Muscle layer of colon (tissue), 2 donors: ENCODE results near the gene WARS2.

Experiments
- H3K27ac ChIP-seq: one replicate; pipeline ENCODE4 v1.7.0; 2013; ENCODE audit warnings: low read depth, mild to moderate bottlenecking, low read length, moderate library complexity
- H3K27me3 ChIP-seq, 2 donors: one replicate each; pipeline ENCODE4 v1.7.0; 2013; ENCODE audit warnings: low read length in 2 of 2, mild to moderate bottlenecking in 2 of 2; ENCODE audit not compliant: insufficient read depth in 2 of 2, control insufficient read depth in 1 of 2
- H3K36me3 ChIP-seq: one replicate; pipeline ENCODE4 v1.7.0; 2013; ENCODE audit warnings: mild to moderate bottlenecking, low read length; ENCODE audit not compliant: insufficient read depth
- H3K4me1 ChIP-seq: one replicate; pipeline ENCODE4 v1.7.0; 2013; ENCODE audit warnings: mild to moderate bottlenecking, low read length; ENCODE audit not compliant: insufficient read depth
- H3K4me3 ChIP-seq, 2 donors: one replicate each; pipeline ENCODE4 v1.7.0; 2013; ENCODE audit warnings: low read length in 2 of 2, low read depth in 1 of 2, mild to moderate bottlenecking in 1 of 2, moderate library complexity in 1 of 2
- H3K9ac ChIP-seq: one replicate; pipeline ENCODE4 v1.7.0; 2013; ENCODE audit warnings: low read length
- H3K9me3 ChIP-seq: one replicate; pipeline ENCODE4 v1.7.0; 2013; ENCODE audit warnings: mild to moderate bottlenecking, low read length
- donor health status: abdominal sarcoma.
- donor health status: Adenocarcinoma of cecum.

WARS2 gene

DNA sequence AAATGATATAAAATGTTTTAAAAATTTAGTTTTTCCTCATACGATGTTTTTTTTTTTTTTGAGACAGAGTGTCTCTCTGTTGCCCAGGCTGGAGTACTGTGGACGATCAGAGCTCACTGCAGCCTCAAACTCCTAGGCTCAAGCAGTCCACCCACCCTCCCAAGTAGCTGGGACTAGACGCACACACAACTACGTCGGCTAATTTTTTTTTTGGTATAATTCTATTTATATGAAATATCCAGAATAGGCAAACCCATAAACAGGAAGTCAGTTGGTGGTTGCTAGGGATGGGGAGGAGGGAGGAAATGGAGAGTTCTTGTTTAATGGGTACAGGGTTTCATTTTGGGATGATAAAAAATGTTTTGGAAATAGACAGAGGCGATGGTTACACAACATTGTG lies 56.5 kb downstream of the WARS2 start:
- no peaks in the 10 kb centered on the region for H3K9me3 ChIP-seq
- no peaks in the 10 kb centered on the region for H3K36me3 ChIP-seq
- peaks cover 6% of the 10 kb centered on the region for H3K4me1 ChIP-seq
- H3K27me3 ChIP-seq, result no peaks in the 10 kb centered on the region
- H3K4me3 ChIP-seq, result no peak overlapping the region
- no peak overlapping the region for H3K9ac ChIP-seq
- no peak overlapping the region for H3K27ac ChIP-seq

DNA sequence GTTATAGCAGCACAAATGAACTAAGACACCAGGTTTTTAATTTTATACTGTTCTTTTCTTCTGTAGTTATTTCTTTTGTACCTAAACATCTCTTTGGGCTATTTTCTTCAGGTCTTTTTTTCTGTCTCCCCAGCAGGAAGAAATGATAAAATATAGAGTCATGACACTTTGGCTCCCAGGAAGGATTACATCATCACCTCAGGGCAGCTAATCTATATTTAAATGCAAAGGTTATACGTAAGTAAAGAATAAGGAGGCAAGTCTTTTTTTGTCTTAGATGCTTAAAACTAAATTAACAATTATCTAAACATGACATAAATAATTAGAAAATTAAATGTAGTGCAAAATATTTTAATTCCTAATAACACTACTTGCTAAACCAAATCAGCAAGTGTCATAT lies 57.0 kb downstream of the WARS2 start:
- Histone ChIP-seq H3K9me3 (no peaks in the 10 kb centered on the region), H3K4me3 (no peak overlapping the region), H3K4me1 (peaks cover 6% of the 10 kb centered on the region), H3K36me3 (no peaks in the 10 kb centered on the region), H3K27ac (no peak overlapping the region), H3K27me3 (no peaks in the 10 kb centered on the region), H3K9ac (no peak overlapping the region)

DNA sequence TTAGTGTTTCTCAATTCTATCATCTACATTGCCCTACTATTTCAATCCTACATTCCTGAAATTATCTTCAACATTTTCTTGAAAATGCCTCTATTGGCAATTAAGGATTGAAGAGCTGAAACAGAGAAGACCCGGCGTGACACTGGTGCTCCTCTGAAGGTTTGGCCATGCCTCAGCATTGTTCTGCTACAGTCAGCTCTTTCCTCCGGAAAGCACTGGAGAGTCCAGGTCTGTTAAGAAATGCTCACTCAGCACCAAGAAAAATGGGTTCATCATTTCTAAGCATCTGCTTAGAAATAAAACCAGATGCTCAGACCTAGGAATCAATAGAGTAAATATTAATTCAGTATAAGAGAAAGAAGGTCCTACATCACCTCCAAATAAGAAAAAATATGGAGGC lies 58.8 kb downstream of the WARS2 start:
- Histone ChIP-seq H3K4me1 (peaks cover 6% of the 10 kb centered on the region), H3K27ac (no peak overlapping the region), H3K36me3 (no peaks in the 10 kb centered on the region)

DNA sequence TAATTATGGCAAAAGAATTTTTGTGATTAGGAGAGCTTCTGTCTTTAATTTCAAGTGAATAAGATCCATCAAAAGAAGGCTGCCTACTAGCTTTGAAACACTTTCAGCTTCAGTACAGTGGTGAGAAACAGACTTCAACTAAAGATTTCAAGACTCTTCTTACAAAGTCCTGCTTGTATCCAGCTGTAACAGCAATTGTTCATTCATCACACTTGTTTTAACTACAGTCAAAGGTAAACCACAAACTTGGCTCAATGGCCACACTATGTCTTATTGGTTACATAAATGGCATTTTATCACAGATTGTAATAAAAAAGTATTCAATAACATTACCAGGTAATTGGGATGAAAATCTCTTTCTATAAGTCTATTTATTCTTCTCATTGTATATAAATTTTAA lies 59.2 kb downstream of the WARS2 start:
- H3K4me3 ChIP-seq, result no peak overlapping the region
- H3K9ac ChIP-seq, result no peak overlapping the region
- no peak overlapping the region for H3K27ac ChIP-seq
- H3K27me3 ChIP-seq, result no peaks in the 10 kb centered on the region
- no peaks in the 10 kb centered on the region for H3K9me3 ChIP-seq
- H3K36me3 ChIP-seq, result no peaks in the 10 kb centered on the region
- peaks cover 6% of the 10 kb centered on the region for H3K4me1 ChIP-seq

More for the DNA sequence above, 58.8 kb downstream of the WARS2 start:
- Histone ChIP-seq H3K9me3 (no peaks in the 10 kb centered on the region), H3K9ac (no peak overlapping the region), H3K4me3 (no peak overlapping the region), H3K27me3 (no peaks in the 10 kb centered on the region)

DNA sequence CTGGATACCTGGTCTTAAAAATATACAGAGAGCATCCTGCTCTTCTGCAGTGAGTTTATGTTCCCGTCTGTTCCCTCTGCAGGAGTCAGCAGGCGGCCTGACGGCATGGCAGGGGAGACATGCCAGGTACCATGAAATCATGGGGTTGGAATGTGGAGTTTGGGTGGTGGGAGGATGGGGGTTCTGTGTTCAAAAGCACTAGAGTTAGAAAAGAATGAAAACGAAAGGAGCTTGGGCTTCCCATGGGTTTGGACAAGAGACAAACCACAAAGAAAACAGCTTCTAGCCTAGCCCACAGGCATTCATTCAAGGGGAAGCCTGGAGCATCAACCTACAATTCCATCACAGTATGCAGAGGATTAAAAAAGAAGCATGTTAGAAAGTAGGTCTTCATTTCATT lies 59.9 kb downstream of the WARS2 start:
- Histone ChIP-seq H3K27me3 (no peaks in the 10 kb centered on the region), H3K9me3 (no peaks in the 10 kb centered on the region), H3K27ac (no peak overlapping the region), H3K4me3 (no peak overlapping the region), H3K4me1 (peaks cover 6% of the 10 kb centered on the region), H3K36me3 (no peaks in the 10 kb centered on the region), H3K9ac (no peak overlapping the region)

DNA sequence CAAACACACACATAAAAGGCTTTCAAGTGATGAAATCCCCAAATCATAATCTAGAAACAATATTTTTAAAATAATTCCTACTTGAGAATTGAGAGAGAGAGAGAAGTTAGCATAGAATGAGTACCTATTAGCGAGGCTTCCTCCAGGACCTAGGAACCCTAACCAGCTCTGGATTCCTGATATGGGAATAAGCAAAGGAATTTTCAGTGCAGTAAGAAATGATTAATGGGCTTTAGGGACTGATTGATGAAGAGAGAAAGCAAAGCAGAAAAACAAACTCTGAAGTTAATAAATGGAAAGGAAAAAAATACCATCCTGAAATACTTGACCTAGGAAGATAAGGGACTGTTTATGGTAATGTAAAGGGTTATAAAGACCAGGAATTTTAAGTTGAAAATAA lies 60.6 kb downstream of the WARS2 start:
- no peak overlapping the region for H3K4me3 ChIP-seq
- H3K27ac ChIP-seq, result no peak overlapping the region
- no peak overlapping the region for H3K9ac ChIP-seq
- no peaks in the 10 kb centered on the region for H3K27me3 ChIP-seq
- no peaks in the 10 kb centered on the region for H3K36me3 ChIP-seq
- peaks cover 6% of the 10 kb centered on the region for H3K4me1 ChIP-seq
- no peaks in the 10 kb centered on the region for H3K9me3 ChIP-seq

DNA sequence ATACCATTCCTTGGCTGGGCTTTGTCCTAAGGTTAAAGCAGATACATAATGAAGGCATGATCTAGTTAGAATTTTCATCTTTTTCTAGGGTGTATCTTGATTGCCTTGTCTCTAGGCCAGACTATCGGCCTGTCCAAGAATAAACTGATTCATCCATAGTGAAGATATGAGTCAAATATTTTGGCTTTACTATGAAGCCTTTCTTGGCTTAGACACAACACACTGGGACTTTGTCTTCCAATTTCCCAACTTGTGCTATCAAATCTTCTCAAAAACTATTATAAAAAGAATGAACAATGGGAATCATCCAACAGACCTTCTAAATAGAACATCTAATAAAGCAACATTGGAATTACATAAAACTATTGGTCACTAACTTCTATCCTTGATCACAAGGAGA lies 64.8 kb downstream of the WARS2 start:
- Histone ChIP-seq H3K27me3 (no peaks in the 10 kb centered on the region), H3K4me1 (no peaks in the 10 kb centered on the region), H3K27ac (no peak overlapping the region), H3K36me3 (no peaks in the 10 kb centered on the region), H3K4me3 (no peak overlapping the region), H3K9me3 (no peaks in the 10 kb centered on the region), H3K9ac (no peak overlapping the region)

DNA sequence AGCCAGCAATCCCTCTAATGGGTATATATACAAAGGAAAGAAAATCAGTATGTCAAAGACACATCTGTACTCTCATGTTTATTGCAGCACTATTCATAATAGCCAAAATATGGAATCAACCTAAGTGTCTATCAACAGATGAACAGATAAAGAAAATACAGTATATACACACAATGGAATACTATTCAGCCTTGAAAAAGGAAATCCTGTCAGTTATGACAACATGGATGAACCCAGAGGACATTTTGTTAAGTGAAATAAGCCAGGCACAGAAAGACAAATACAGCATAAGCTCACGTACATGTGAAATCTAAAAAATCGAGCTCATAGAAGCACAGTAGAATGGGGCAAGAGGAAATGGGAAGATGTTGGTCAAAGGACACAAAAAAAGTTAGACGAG lies 69.1 kb downstream of the WARS2 start:
- Histone ChIP-seq H3K9ac (no peak overlapping the region), H3K27ac (no peak overlapping the region), H3K27me3 (no peaks in the 10 kb centered on the region), H3K9me3 (no peaks in the 10 kb centered on the region), H3K36me3 (no peaks in the 10 kb centered on the region), H3K4me3 (no peak overlapping the region), H3K4me1 (no peaks in the 10 kb centered on the region)

DNA sequence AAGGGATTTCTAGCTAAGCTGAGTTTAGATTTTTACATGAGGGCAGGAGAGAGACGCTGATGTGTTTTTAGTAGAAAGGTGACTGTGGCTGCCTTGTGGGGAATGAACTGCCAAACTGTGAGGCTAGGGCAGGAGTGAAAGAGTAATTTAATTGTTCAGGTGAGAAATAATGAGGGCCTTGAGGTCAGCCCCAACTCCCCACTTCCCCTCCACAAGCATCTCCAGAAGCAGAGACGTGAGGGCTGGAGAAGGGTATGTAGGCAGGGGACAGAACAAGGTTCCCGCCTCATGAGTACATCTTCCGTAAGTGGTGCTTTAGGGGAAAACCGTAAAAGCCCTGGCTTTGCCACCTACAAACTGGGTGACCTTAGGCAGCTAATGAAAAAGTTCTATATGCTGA lies 70.8 kb downstream of the WARS2 start:
- no peak overlapping the region for H3K27ac ChIP-seq
- H3K4me3 ChIP-seq, result no peak overlapping the region
- H3K9me3 ChIP-seq, result no peaks in the 10 kb centered on the region
- no peak overlapping the region for H3K9ac ChIP-seq
- no peaks in the 10 kb centered on the region for H3K27me3 ChIP-seq
- no peaks in the 10 kb centered on the region for H3K4me1 ChIP-seq
- H3K36me3 ChIP-seq, result no peaks in the 10 kb centered on the region

DNA sequence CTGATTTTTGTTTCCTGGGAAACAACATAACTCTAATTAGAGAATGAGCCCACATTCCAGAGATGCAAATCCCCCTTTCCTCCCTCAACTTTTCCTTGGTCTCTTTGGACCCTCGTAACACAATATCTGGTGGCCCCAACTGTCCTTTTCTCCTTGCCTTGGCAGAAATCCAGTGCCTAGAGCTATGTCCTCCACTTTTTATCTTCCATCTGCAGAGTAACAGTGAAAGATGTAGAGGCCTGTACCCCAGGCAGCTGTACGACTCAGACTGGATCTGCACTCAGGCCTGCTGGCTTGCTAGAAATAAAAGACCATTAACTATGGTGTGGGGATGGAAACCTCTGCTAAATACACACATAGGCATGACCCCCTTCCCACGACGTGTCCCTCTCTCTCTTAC lies 72.0 kb downstream of the WARS2 start:
- H3K9me3 ChIP-seq, result no peaks in the 10 kb centered on the region
- no peaks in the 10 kb centered on the region for H3K36me3 ChIP-seq
- no peak overlapping the region for H3K4me3 ChIP-seq
- no peak overlapping the region for H3K27ac ChIP-seq
- no peaks in the 10 kb centered on the region for H3K27me3 ChIP-seq
- H3K4me1 ChIP-seq, result no peaks in the 10 kb centered on the region
- H3K9ac ChIP-seq, result no peak overlapping the region

DNA sequence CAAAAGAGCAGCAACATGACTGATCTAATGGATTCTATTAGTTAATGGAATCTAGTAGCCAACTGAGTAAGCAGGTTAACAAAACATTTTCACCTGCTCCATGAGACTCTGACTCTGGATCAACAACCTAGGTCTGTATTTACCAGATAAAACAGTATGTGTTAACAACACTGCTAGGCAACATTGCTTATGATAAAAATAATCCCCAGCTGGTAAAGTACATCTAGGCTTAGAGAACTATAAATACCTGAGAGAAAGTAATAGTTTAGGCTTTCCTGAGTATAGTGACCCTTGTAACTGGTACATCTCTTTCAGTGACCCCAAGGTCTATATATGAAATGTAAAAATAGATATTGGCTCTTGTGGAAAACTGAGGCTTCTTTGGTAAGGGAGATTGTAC lies 78.8 kb downstream of the WARS2 start:
- Histone ChIP-seq H3K9ac (no peak overlapping the region), H3K36me3 (no peaks in the 10 kb centered on the region), H3K4me3 (no peak overlapping the region), H3K27ac (no peak overlapping the region), H3K9me3 (no peaks in the 10 kb centered on the region), H3K4me1 (no peaks in the 10 kb centered on the region), H3K27me3 (no peaks in the 10 kb centered on the region)

DNA sequence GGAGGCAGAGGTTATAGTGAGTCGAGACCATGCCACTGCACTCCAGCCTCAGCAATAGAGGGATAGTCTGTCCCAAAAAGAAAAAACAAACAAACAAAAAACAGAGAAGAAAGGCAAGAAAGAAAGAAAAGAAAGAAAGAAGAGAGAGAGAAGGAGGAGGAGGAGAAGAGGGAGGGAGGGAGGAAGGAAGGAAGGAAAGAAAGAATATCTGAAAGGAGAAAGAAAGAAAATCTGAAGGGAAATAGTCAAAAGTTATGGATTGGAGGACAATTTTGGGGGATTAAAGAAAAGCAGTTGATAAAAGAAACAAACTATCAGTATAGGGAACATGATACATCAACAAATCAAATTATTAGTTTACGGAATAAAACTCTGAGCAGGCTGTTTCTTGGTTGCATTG lies 84.9 kb downstream of the WARS2 start:
- Histone ChIP-seq H3K36me3 (no peaks in the 10 kb centered on the region), H3K9me3 (no peaks in the 10 kb centered on the region), H3K27me3 (no peaks in the 10 kb centered on the region), H3K4me1 (no peaks in the 10 kb centered on the region), H3K4me3 (no peak overlapping the region), H3K27ac (no peak overlapping the region), H3K9ac (no peak overlapping the region)
